Suprapubic skin (tissue), 4 donors: ENCODE measurements around the gene GFY. TPM values are rescaled to one million over a fixed set of nuclear protein-coding genes. Genes with fewer than 3 reads are reported as not detected.
A peak's percentile ranks its signal among the peaks of the same experiment; 100 is the strongest.

Experiments used
- DNase-seq, 2 donors: peaks; one replicate each; pipeline ENCODE4 v3.0.0-alpha.2; 2019; ENCODE audit warnings: low spot score in 2 of 2
- H3K27ac ChIP-seq: fragments of 200-600 bp; sonication (generic); one replicate; pipeline ENCODE4 v1.5.1; 2019
- H3K27me3 ChIP-seq: fragments of 200-600 bp; sonication (generic); one replicate; pipeline ENCODE4 v1.5.1; 2019
- H3K36me3 ChIP-seq: fragments of 200-600 bp; sonication (generic); one replicate; pipeline ENCODE4 v1.5.1; 2019
- H3K4me1 ChIP-seq: fragments of 200-600 bp; sonication (generic); one replicate; pipeline ENCODE4 v1.5.1; 2019
- H3K4me3 ChIP-seq: fragments of 200-600 bp; sonication (generic); one replicate; pipeline ENCODE4 v1.5.1; 2019; ENCODE audit warnings: mild to moderate bottlenecking
- H3K9me3 ChIP-seq: fragments of 200-600 bp; sonication (generic); one replicate; pipeline ENCODE4 v1.5.1; 2019
- CTCF ChIP-seq, 2 donors: fragments of 200-600 bp in 1 of 2; fragments of 450-650 bp in 1 of 2; sonication (generic) in 1 of 2; IDR thresholded peaks; one replicate each; pipeline ENCODE4 v1.5.1; 2016 to 2019; ENCODE audit warnings: antibody characterized with exemption in 2 of 2, mild to moderate bottlenecking in 1 of 2, moderate library complexity in 1 of 2
- EP300 ChIP-seq: sonication (generic); formaldehyde crosslinking; IDR thresholded peaks from one replicate; pipeline ENCODE4 v1.6.1; 2017; ENCODE audit warnings: antibody characterized with exemption
- POLR2A ChIP-seq, 2 donors: fragments of 450-650 bp; IDR thresholded peaks; one replicate each; pipeline ENCODE4 v1.6.1; 2017; ENCODE audit warnings: antibody characterized with exemption in 2 of 2, mild to moderate bottlenecking in 2 of 2, moderate library complexity in 2 of 2
- POLR2AphosphoS5 ChIP-seq, 3 donors: sonication (generic); formaldehyde crosslinking; IDR thresholded peaks; one replicate each; pipeline ENCODE4 v1.6.1; 2017; ENCODE audit warnings: antibody characterized with exemption in 3 of 3
- WGBS: methylation state at CpG from one replicate; pipeline ENCODE4 v1.1.5; 2018; 5-methylcytosine and 5-hydroxymethylcytosine counted together
- total RNA-seq, 4 donors: library from RNA; depleted of rRNA; stranded (reverse); fragments of >200 nt; gene quantifications; one replicate each; pipeline ENCODE4 v1.1.0, GENCODE V29; 2016

The GFY gene
- total RNA-seq, 4 donors from 2014 or later, result not detected

- peaks cover 51% of the 10 kb centered on the region for H3K36me3 ChIP-seq
- H3K4me3 ChIP-seq, result no peak overlapping the region
- H3K4me1 ChIP-seq, result peaks cover 8% of the 10 kb centered on the region
- H3K27ac ChIP-seq, result no peak overlapping the region
- H3K9me3 ChIP-seq, result no peaks in the 10 kb centered on the region
- WGBS, result 98% methylated on average over 25 of the region's 37 CpGs
- DNase-seq, result no peak
- H3K27me3 ChIP-seq, result no peaks in the 10 kb centered on the region
- TF ChIP-seq POLR2A (IDR thresholded peaks at IDR 0.05) (no peak), CTCF (IDR thresholded peaks at IDR 0.05) (no peak), POLR2AphosphoS5 (IDR thresholded peaks at IDR 0.05) (no peak), EP300 (no peak)
These were observed 36.5 kb downstream of the GFY start for GRCh38 chr19:49461656-49462055.

- no peak overlapping the region for H3K27ac ChIP-seq
- DNase-seq, result no peak
- peaks cover 51% of the 10 kb centered on the region for H3K36me3 ChIP-seq
- no peak overlapping the region for H3K4me3 ChIP-seq
- WGBS, result 79% methylated on average over 7 of the region's 12 CpGs
- no peaks in the 10 kb centered on the region for H3K9me3 ChIP-seq
- peaks cover 8% of the 10 kb centered on the region for H3K4me1 ChIP-seq
- TF ChIP-seq POLR2AphosphoS5 (IDR thresholded peaks at IDR 0.05), result no peak
- no peak for TF ChIP-seq CTCF (IDR thresholded peaks at IDR 0.05)
- no peak for TF ChIP-seq EP300
- no peak for TF ChIP-seq POLR2A (IDR thresholded peaks at IDR 0.05)
- H3K27me3 ChIP-seq, result no peaks in the 10 kb centered on the region
These were observed 37.3 kb downstream of the GFY start for GRCh38 chr19:49462492-49462891.

GRCh38 chr19:49463960-49464740 is 39.0 kb downstream of the GFY start:
- Histone ChIP-seq H3K27me3 (no peaks in the 10 kb centered on the region), H3K36me3 (peaks cover 51% of the 10 kb centered on the region), H3K27ac (no peak overlapping the region), H3K4me3 (no peak overlapping the region), H3K4me1 (peaks cover 16% of the 10 kb centered on the region), H3K9me3 (no peaks in the 10 kb centered on the region)
- TF ChIP-seq POLR2AphosphoS5 (IDR thresholded peaks at IDR 0.05) (no peak), CTCF (IDR thresholded peaks at IDR 0.05) (no peak), POLR2A (IDR thresholded peaks at IDR 0.05) (no peak), EP300 (no peak)
- DNase-seq, result no peak
- 91% methylated on average over 35 of the region's 39 CpGs for WGBS

GRCh38 chr19:49465371-49465770 is 40.2 kb downstream of the GFY start:
- DNase-seq, result no peak
- 100% methylated on average over 3 of the region's 3 CpGs for whole genome bisulfite sequencing
- H3K36me3 ChIP-seq, result peaks cover 40% of the 10 kb centered on the region
- no peak overlapping the region for H3K27ac ChIP-seq
- H3K4me1 ChIP-seq, result peaks cover 28% of the 10 kb centered on the region
- TF ChIP-seq EP300 (no peak), POLR2A (IDR thresholded peaks at IDR 0.05) (no peak), CTCF (IDR thresholded peaks at IDR 0.05) (no peak), POLR2AphosphoS5 (IDR thresholded peaks at IDR 0.05) (no peak)
- H3K27me3 ChIP-seq, result no peaks in the 10 kb centered on the region
- no peak overlapping the region for H3K4me3 ChIP-seq
- H3K9me3 ChIP-seq, result no peaks in the 10 kb centered on the region

- TF ChIP-seq POLR2A (IDR thresholded peaks at IDR 0.05), result no peak
- no peak for TF ChIP-seq CTCF (IDR thresholded peaks at IDR 0.05)
- TF ChIP-seq EP300, result no peak
- no peak for TF ChIP-seq POLR2AphosphoS5 (IDR thresholded peaks at IDR 0.05)
- H3K4me3 ChIP-seq, result peak overlapping the region; percentile 27
- WGBS, result 44% methylated on average over 17 of the region's 19 CpGs
- peaks cover 31% of the 10 kb centered on the region for H3K36me3 ChIP-seq
- no peaks in the 10 kb centered on the region for H3K9me3 ChIP-seq
- DNase-seq, result no peak
- H3K4me1 ChIP-seq, result peaks cover 29% of the 10 kb centered on the region
- no peaks in the 10 kb centered on the region for H3K27me3 ChIP-seq
- peak overlapping the region; percentile 93 for H3K27ac ChIP-seq
These were observed 43.0 kb downstream of the GFY start for GRCh38 chr19:49468199-49468598.
